ENCODE results near the gene OTX1.
A peak's percentile ranks its signal among the peaks of the same experiment; 100 is the strongest.

OTX1 gene

GRCh38 chr2:63078852-63079606 lies 28.4 kb downstream of the OTX1 start:
- H3K4me2 ChIP-seq: no peak overlapping the region
- no peak overlapping the region for H2AFZ ChIP-seq (ENCODE audit: low read depth)
- H3K27me3 ChIP-seq (ENCODE audit: insufficient read depth, low read depth): no peaks in the 10 kb centered on the region
- H3K4me1 ChIP-seq (ENCODE audit: low read depth, poor library complexity, severe bottlenecking): no peaks in the 10 kb centered on the region
- TF ChIP-seq CTCF (conservative IDR thresholded peaks at IDR 0.05; ENCODE audit: low read depth, low read length): peak; percentile 60
- H3K9ac ChIP-seq: no peak overlapping the region
- H3K4me3 ChIP-seq (IDR thresholded peaks at IDR 0.05; ENCODE audit: insufficient read depth, low read depth, low read length): no peak overlapping the region
- H3K36me3 ChIP-seq (ENCODE audit: insufficient read depth): no peaks in the 10 kb centered on the region
- no peaks in the 10 kb centered on the region for H3K79me2 ChIP-seq (ENCODE audit: insufficient read depth, low read depth)
- no peaks in the 10 kb centered on the region for H4K20me1 ChIP-seq (ENCODE audit: insufficient read depth)
- no peak overlapping the region for H3K27ac ChIP-seq

GRCh38 chr2:63081404-63081803 lies 30.8 kb downstream of the OTX1 start:
- Histone ChIP-seq H2AFZ (ENCODE audit: low read depth) (no peak overlapping the region), H3K27me3 (ENCODE audit: insufficient read depth, low read depth) (no peaks in the 10 kb centered on the region), H3K36me3 (ENCODE audit: insufficient read depth) (no peaks in the 10 kb centered on the region), H3K9ac (no peak overlapping the region), H3K4me2 (no peak overlapping the region), H3K27ac (no peak overlapping the region), H3K4me1 (ENCODE audit: low read depth, poor library complexity, severe bottlenecking) (no peaks in the 10 kb centered on the region), H3K79me2 (ENCODE audit: insufficient read depth, low read depth) (no peaks in the 10 kb centered on the region), H4K20me1 (ENCODE audit: insufficient read depth) (no peaks in the 10 kb centered on the region), H3K4me3 (IDR thresholded peaks at IDR 0.05; ENCODE audit: insufficient read depth, low read depth, low read length) (no peak overlapping the region)
- no peak for TF ChIP-seq CTCF (conservative IDR thresholded peaks at IDR 0.05; ENCODE audit: low read depth, low read length)

GRCh38 chr2:63086687-63087086 lies 36.1 kb downstream of the OTX1 start:
- no peak for TF ChIP-seq CTCF (conservative IDR thresholded peaks at IDR 0.05; ENCODE audit: low read depth, low read length)
- Histone ChIP-seq H3K36me3 (ENCODE audit: insufficient read depth) (no peaks in the 10 kb centered on the region), H3K4me1 (ENCODE audit: low read depth, poor library complexity, severe bottlenecking) (no peaks in the 10 kb centered on the region), H3K4me3 (IDR thresholded peaks at IDR 0.05; ENCODE audit: insufficient read depth, low read depth, low read length) (no peak overlapping the region), H3K4me2 (no peak overlapping the region), H3K27ac (no peak overlapping the region), H3K9ac (no peak overlapping the region), H3K27me3 (ENCODE audit: insufficient read depth, low read depth) (no peaks in the 10 kb centered on the region), H4K20me1 (ENCODE audit: insufficient read depth) (no peaks in the 10 kb centered on the region), H2AFZ (ENCODE audit: low read depth) (no peak overlapping the region), H3K79me2 (ENCODE audit: insufficient read depth, low read depth) (no peaks in the 10 kb centered on the region)

GRCh38 chr2:63092401-63092800 lies 41.8 kb downstream of the OTX1 start:
- no peak overlapping the region for H3K4me3 ChIP-seq (IDR thresholded peaks at IDR 0.05; ENCODE audit: insufficient read depth, low read depth, low read length)
- no peaks in the 10 kb centered on the region for H4K20me1 ChIP-seq (ENCODE audit: insufficient read depth)
- no peaks in the 10 kb centered on the region for H3K36me3 ChIP-seq (ENCODE audit: insufficient read depth)
- H3K79me2 ChIP-seq (ENCODE audit: insufficient read depth, low read depth): no peaks in the 10 kb centered on the region
- no peaks in the 10 kb centered on the region for H3K27me3 ChIP-seq (ENCODE audit: insufficient read depth, low read depth)
- no peaks in the 10 kb centered on the region for H3K4me1 ChIP-seq (ENCODE audit: low read depth, poor library complexity, severe bottlenecking)
- no peak overlapping the region for H3K9ac ChIP-seq
- no peak overlapping the region for H3K4me2 ChIP-seq
- no peak for TF ChIP-seq CTCF (conservative IDR thresholded peaks at IDR 0.05; ENCODE audit: low read depth, low read length)
- no peak overlapping the region for H2AFZ ChIP-seq (ENCODE audit: low read depth)
- no peak overlapping the region for H3K27ac ChIP-seq

Data from KMS-11 (cell line).